Cortex of kidney (tissue), 1 donor: ENCODE measurements around the gene CCDC157.

Experiments
- DNase-seq: peaks from one replicate; lab custom pipeline; 2025; lab: John Stamatoyannopoulos, UW

Gene CCDC157

GRCh38 chr22:30356449-30357235 is at the start of gene CCDC157, which contains the start of gene SF3A1:
Gene CCDC157, plus strand, starts transcription at chr22:30357007. Its CDS starts 8,994 bp downstream, at chr22:30366001.
Gene SF3A1, minus strand, starts transcription at chr22:30356894. Its CDS starts 102 bp downstream, at chr22:30356792.
- peak; percentile 19 for DNase-seq

- DNase-seq, result no peak
Measured at GRCh38 chr22:30307041-30307574, 49.7 kb upstream of the CCDC157 start.

- DNase-seq, result no peak
Measured at GRCh38 chr22:30308093-30308492, 48.7 kb upstream of the CCDC157 start.

GRCh38 chr22:30308518-30309230 is 48.1 kb upstream of the CCDC157 start:
- no peak for DNase-seq

GRCh38 chr22:30309951-30310741 is 46.7 kb upstream of the CCDC157 start:
- DNase-seq, result no peak

- no peak for DNase-seq
Measured at GRCh38 chr22:30310881-30311771, 45.7 kb upstream of the CCDC157 start.

GRCh38 chr22:30312053-30312452 is 44.8 kb upstream of the CCDC157 start:
- no peak for DNase-seq

GRCh38 chr22:30313527-30314363 is 43.1 kb upstream of the CCDC157 start:
- no peak for DNase-seq

- no peak for DNase-seq
Measured at GRCh38 chr22:30314915-30315314, 41.9 kb upstream of the CCDC157 start.

GRCh38 chr22:30315962-30316576 is 40.7 kb upstream of the CCDC157 start:
- DNase-seq, result no peak

- no peak for DNase-seq
Measured at GRCh38 chr22:30317778-30318177, 39.0 kb upstream of the CCDC157 start.

GRCh38 chr22:30318799-30319419 is 37.9 kb upstream of the CCDC157 start:
- DNase-seq, result no peak

- DNase-seq, result no peak
Measured at GRCh38 chr22:30320021-30320556, 36.7 kb upstream of the CCDC157 start.

GRCh38 chr22:30321461-30321860 is 35.3 kb upstream of the CCDC157 start:
- DNase-seq, result no peak

- DNase-seq, result no peak
Measured at GRCh38 chr22:30323246-30323645, 33.6 kb upstream of the CCDC157 start.

GRCh38 chr22:30324014-30324730 is 32.6 kb upstream of the CCDC157 start:
- no peak for DNase-seq

- DNase-seq, result no peak
Measured at GRCh38 chr22:30325065-30325720, 31.6 kb upstream of the CCDC157 start.
